Measurements from ENCODE around the gene MLLT1.

Gene MLLT1

GRCh38 chr19:6209233-6209632 lies 70.5 kb downstream of the MLLT1 start:
- DNase-seq (ENCODE audit: low read depth): no peak
- H3K4me3 ChIP-seq (ENCODE audit: low read length): no peak overlapping the region
- TF ChIP-seq, protein P1, sequence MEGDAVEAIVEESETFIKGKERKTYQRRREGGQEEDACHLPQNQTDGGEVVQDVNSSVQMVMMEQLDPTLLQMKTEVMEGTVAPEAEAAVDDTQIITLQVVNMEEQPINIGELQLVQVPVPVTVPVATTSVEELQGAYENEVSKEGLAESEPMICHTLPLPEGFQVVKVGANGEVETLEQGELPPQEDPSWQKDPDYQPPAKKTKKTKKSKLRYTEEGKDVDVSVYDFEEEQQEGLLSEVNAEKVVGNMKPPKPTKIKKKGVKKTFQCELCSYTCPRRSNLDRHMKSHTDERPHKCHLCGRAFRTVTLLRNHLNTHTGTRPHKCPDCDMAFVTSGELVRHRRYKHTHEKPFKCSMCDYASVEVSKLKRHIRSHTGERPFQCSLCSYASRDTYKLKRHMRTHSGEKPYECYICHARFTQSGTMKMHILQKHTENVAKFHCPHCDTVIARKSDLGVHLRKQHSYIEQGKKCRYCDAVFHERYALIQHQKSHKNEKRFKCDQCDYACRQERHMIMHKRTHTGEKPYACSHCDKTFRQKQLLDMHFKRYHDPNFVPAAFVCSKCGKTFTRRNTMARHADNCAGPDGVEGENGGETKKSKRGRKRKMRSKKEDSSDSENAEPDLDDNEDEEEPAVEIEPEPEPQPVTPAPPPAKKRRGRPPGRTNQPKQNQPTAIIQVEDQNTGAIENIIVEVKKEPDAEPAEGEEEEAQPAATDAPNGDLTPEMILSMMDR (IDR thresholded peaks at IDR 0.05; ENCODE audit: insufficient read depth, low read depth, low read length, missing control alignments): no peak

DNA sequence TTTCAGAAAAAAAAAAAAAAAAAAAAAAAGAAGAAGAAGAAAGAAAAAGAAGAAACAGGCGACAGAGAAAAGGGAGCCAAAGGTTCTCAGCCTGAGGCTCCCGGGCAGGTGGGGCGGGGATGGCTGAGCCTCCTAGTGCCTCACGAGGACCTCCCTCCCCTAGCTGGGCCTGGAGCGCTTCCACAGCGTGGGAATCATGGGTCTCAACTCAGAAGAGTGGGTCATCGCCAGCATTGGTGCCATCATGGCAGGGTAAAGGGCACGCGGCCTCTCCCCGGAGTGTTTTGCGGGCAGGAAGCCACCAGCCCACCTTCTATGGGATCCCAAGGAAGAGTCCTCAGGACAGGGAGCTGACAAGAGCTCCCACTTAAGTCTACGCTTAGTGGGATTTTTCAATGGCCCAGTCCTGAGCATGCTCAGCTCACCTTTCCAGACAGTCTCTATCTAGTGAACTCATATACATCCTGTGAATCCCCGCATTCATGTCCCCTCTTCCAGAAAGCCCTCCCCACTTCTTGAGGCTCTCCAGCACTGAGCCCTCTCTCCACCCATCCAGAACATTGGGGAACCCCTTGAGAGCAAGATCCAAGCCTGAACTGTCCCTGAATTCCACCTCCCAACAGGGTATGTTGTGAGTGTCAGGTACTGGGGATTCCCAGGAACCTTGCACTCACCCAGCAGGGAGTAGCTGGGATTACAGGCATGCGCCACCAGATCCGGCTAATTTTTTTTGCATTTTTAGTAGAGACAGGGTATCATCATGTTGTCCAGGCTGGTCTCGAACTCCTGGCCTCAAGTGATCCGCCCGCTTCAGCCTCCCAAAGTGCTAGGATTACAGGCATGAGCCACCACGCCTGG lies 74.7 kb downstream of the MLLT1 start:
- TF ChIP-seq, protein P1 (IDR thresholded peaks at IDR 0.05; ENCODE audit: insufficient read depth, low read depth, low read length, missing control alignments): no peak
- H3K4me3 ChIP-seq (ENCODE audit: low read length): no peak overlapping the region
- DNase-seq (ENCODE audit: low read depth): no peak

- TF ChIP-seq, protein P1 (IDR thresholded peaks at IDR 0.05; ENCODE audit: insufficient read depth, low read depth, low read length, missing control alignments): no peak
- no peak for DNase-seq (ENCODE audit: low read depth)
- no peak overlapping the region for H3K4me3 ChIP-seq (ENCODE audit: low read length)
These were observed 75.6 kb downstream of the MLLT1 start for GRCh38 chr19:6204212-6204611.

GRCh38 chr19:6199240-6199994 lies 80.4 kb downstream of the MLLT1 start:
- DNase-seq (ENCODE audit: low read depth): peak; percentile 98
- H3K4me3 ChIP-seq (ENCODE audit: low read length): peak overlapping the region; percentile 91
- TF ChIP-seq, protein P1 (IDR thresholded peaks at IDR 0.05; ENCODE audit: insufficient read depth, low read depth, low read length, missing control alignments): peak; percentile 34

DNA sequence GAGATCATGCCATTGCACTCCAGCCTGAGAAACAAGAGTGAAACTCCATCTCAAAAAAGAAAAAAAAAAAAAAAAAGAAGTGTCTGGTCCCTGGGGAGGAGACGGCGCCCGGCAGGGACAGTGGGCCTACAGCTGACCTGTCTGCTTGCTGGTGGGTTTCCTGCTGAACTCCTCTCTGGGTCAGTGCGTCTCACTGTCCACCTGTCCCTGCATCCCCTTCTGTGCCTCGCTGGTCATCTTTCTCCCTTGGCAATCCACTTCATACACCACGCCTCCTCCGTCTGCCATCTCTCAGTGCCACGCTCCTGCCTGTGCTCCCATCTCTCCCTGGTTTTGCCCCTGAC lies 80.9 kb downstream of the MLLT1 start:
- DNase-seq (ENCODE audit: low read depth): no peak
- peak overlapping the region; percentile 91 for H3K4me3 ChIP-seq (ENCODE audit: low read length)
- TF ChIP-seq, protein P1 (IDR thresholded peaks at IDR 0.05; ENCODE audit: insufficient read depth, low read depth, low read length, missing control alignments): no peak

GRCh38 chr19:6196361-6196760 lies 83.4 kb downstream of the MLLT1 start:
- DNase-seq (ENCODE audit: low read depth): no peak
- no peak overlapping the region for H3K4me3 ChIP-seq (ENCODE audit: low read length)
- TF ChIP-seq, protein P1 (IDR thresholded peaks at IDR 0.05; ENCODE audit: insufficient read depth, low read depth, low read length, missing control alignments): no peak

All from epithelial cell of esophagus (primary cell).